NT2/D1 (cell line): Measurements from ENCODE around the gene PRKG1.

Experiments used
- SUZ12 ChIP-seq: IDR thresholded peaks from 2 replicates; pipeline ENCODE4 v1.6.1; 2011; ENCODE audit not compliant: insufficient read length, insufficient read depth; ENCODE audit errors: extremely low read depth
- YY1 ChIP-seq: IDR thresholded peaks from 2 replicates; pipeline ENCODE4 v1.6.1; 2011; ENCODE audit not compliant: insufficient read length, insufficient read depth
- ZNF274 ChIP-seq: IDR thresholded peaks from 2 replicates; pipeline ENCODE4 v1.6.1; 2011; ENCODE audit warnings: mild to moderate bottlenecking, low read depth, low read length

GRCh38 chr10:51230887-51231585 lies 156.7 kb downstream of the PRKG1 start:
- no peak for TF ChIP-seq YY1
- no peak for TF ChIP-seq SUZ12
- no peak for TF ChIP-seq ZNF274
